Activated CD4-positive, alpha-beta T cell treated with anti-CD3 and anti-CD28 coated beads for 24 hours (primary cell): ENCODE results near the gene SH2D2A.

Experiments used
- DNase-seq, 2 donors: peaks; one replicate each; pipeline ENCODE4 v3.0.0-alpha.2; 2020; ENCODE audit warnings: low read depth in 2 of 2

The SH2D2A gene

GRCh38 chr1:156803086-156803851 lies 13.4 kb downstream of the SH2D2A start:
- DNase-seq = no peak

GRCh38 chr1:156802421-156802935 lies 14.2 kb downstream of the SH2D2A start:
- no peak for DNase-seq

- DNase-seq = no peak
These were observed 15.1 kb downstream of the SH2D2A start for GRCh38 chr1:156801409-156802121.

GRCh38 chr1:156797212-156797871 lies 19.3 kb downstream of the SH2D2A start:
- no peak for DNase-seq

- DNase-seq = no peak
These were observed 20.1 kb downstream of the SH2D2A start for GRCh38 chr1:156796340-156797097.

- DNase-seq = no peak
These were observed 20.9 kb downstream of the SH2D2A start for GRCh38 chr1:156795787-156796186.

GRCh38 chr1:156795374-156795733 lies 21.3 kb downstream of the SH2D2A start:
- DNase-seq = no peak

GRCh38 chr1:156794506-156795373 lies 21.9 kb downstream of the SH2D2A start:
- no peak for DNase-seq

GRCh38 chr1:156789621-156790318 lies 26.9 kb downstream of the SH2D2A start:
- DNase-seq = no peak

GRCh38 chr1:156788136-156788535 lies 28.5 kb downstream of the SH2D2A start:
- DNase-seq = no peak

GRCh38 chr1:156786640-156787039 lies 30.0 kb downstream of the SH2D2A start:
- no peak for DNase-seq

GRCh38 chr1:156785458-156785857 lies 31.2 kb downstream of the SH2D2A start:
- no peak for DNase-seq

GRCh38 chr1:156781585-156782186 lies 35.0 kb downstream of the SH2D2A start:
- no peak for DNase-seq

- no peak for DNase-seq
These were observed 39.1 kb downstream of the SH2D2A start for GRCh38 chr1:156777573-156777972.

GRCh38 chr1:156776942-156777341 lies 39.7 kb downstream of the SH2D2A start:
- DNase-seq = no peak

- no peak for DNase-seq
These were observed 40.8 kb downstream of the SH2D2A start for GRCh38 chr1:156775799-156776198.

GRCh38 chr1:156773607-156774006 lies 43.0 kb downstream of the SH2D2A start:
- DNase-seq = no peak

GRCh38 chr1:156772728-156773497 lies 43.7 kb downstream of the SH2D2A start:
- no peak for DNase-seq

- no peak for DNase-seq
These were observed 44.4 kb downstream of the SH2D2A start for GRCh38 chr1:156772222-156772621.
